CD14-positive monocyte (primary cell): Measurements from ENCODE around the gene MAB21L1. TPM values are rescaled to one million over a fixed set of nuclear protein-coding genes. Genes with fewer than 3 reads are reported as not detected.

Experiments used
- DNase-seq, 3 donors: peaks; one replicate each; pipeline ENCODE4 v3.0.0-alpha.2; 2011 to 2022
- H2AFZ ChIP-seq: 2 replicates; pipeline ENCODE4 v1.6.0; 2012; ENCODE audit warnings: mild to moderate bottlenecking, low read depth, low read length, inconsistent platforms; ENCODE audit not compliant: insufficient read depth, poor library complexity, severe bottlenecking
- H3K27ac ChIP-seq, 2 donors: 1 replicate in 1 of 2; 2 replicates in 1 of 2; pipeline ENCODE4 v1.5.1; 2012 to 2013; ENCODE audit warnings: low read length in 2 of 2, control low read depth in 1 of 2, inconsistent platforms in 1 of 2, low read depth in 1 of 2, mild to moderate bottlenecking in 1 of 2
- H3K27me3 ChIP-seq, 2 donors: one replicate each; pipeline versions ENCODE4 v1.6.0 to v1.6.1; 2011 to 2013; ENCODE audit warnings: low read length in 2 of 2; ENCODE audit not compliant: control insufficient read depth in 2 of 2, insufficient read depth in 2 of 2
- H3K36me3 ChIP-seq, 2 donors: replicated peaks in 1 of 2; 1 replicate in 1 of 2; 2 replicates in 1 of 2; pipeline versions ENCODE4 v1.5.1 to v1.6.1; 2012 to 2013; ENCODE audit warnings: low read length in 2 of 2, control low read depth in 1 of 2, inconsistent platforms in 1 of 2, mild to moderate bottlenecking in 1 of 2; ENCODE audit not compliant: insufficient read depth in 2 of 2, control insufficient read depth in 1 of 2
- H3K4me1 ChIP-seq, 2 donors: 1 replicate in 1 of 2; 2 replicates in 1 of 2; pipeline versions ENCODE4 v1.5.1 to v1.6.1; 2012 to 2013; ENCODE audit warnings: low read length in 2 of 2, control low read depth in 1 of 2, inconsistent platforms in 1 of 2, mild to moderate bottlenecking in 1 of 2, moderate library complexity in 1 of 2; ENCODE audit not compliant: insufficient read depth in 2 of 2, control insufficient read depth in 1 of 2
- H3K4me2 ChIP-seq: replicated peaks from 2 replicates; pipeline ENCODE3; 2012; ENCODE audit warnings: low read length, moderate library complexity, mild to moderate bottlenecking; ENCODE audit not compliant: poor library complexity, severe bottlenecking; ENCODE audit errors: extremely low read depth
- H3K4me3 ChIP-seq, 3 experiments: fragments of 200-600 bp in 1 of 3; sonication (generic) in 1 of 3; replicated peaks in 1 of 3; 1 replicate in 2 of 3; 2 replicates in 1 of 3; pipeline ENCODE4 v1.5.1; 2011 to 2013; ENCODE audit warnings: low read length in 3 of 3, mild to moderate bottlenecking in 3 of 3, control low read depth in 2 of 3, low read depth in 2 of 3, inconsistent platforms in 1 of 3, moderate library complexity in 1 of 3
- H3K79me2 ChIP-seq: 2 replicates; pipeline ENCODE4 v1.6.0; 2012; ENCODE audit warnings: mild to moderate bottlenecking, control low read depth, inconsistent platforms, low read length, moderate library complexity; ENCODE audit not compliant: insufficient read depth
- H3K9ac ChIP-seq: 2 replicates; pipeline ENCODE4 v1.6.0; 2017; ENCODE audit warnings: low read length, mild to moderate bottlenecking; ENCODE audit not compliant: insufficient read depth, poor library complexity, severe bottlenecking
- H3K9me3 ChIP-seq, 2 donors: replicated peaks in 1 of 2; 1 replicate in 1 of 2; 2 replicates in 1 of 2; pipeline versions ENCODE4 v1.5.1 to v1.6.1; 2012 to 2013; ENCODE audit warnings: low read length in 2 of 2, control low read depth in 1 of 2; ENCODE audit not compliant: control insufficient read depth in 1 of 2, insufficient read depth in 1 of 2
- H4K20me1 ChIP-seq: 2 replicates; pipeline ENCODE4 v1.6.0; 2012; ENCODE audit warnings: mild to moderate bottlenecking, low read length, control low read depth, moderate library complexity; ENCODE audit not compliant: insufficient read depth
- H3K27ac Mint-ChIP-seq, 7 donors: one replicate each; pipeline ENCODE4 v1.8.0; 2020; ENCODE audit warnings: mild to moderate bottlenecking in 7 of 7, mixed read lengths in 7 of 7, moderate library complexity in 6 of 7, inconsistent platforms in 2 of 7
- H3K27me3 Mint-ChIP-seq, 3 donors: one replicate each; pipeline ENCODE4 v1.8.0; 2021 to 2022; ENCODE audit warnings: low read depth in 3 of 3, mild to moderate bottlenecking in 3 of 3, mixed read lengths in 3 of 3, moderate library complexity in 3 of 3, inconsistent platforms in 1 of 3
- H3K36me3 Mint-ChIP-seq, 2 donors: one replicate each; pipeline ENCODE4 v1.8.0; 2020; ENCODE audit warnings: mixed read lengths in 2 of 2, inconsistent platforms in 1 of 2, mild to moderate bottlenecking in 1 of 2
- H3K4me1 Mint-ChIP-seq: one replicate; pipeline ENCODE4 v1.8.0; 2020; ENCODE audit warnings: mild to moderate bottlenecking, mixed read lengths
- H3K4me3 Mint-ChIP-seq, 2 donors: one replicate each; pipeline ENCODE4 v1.8.0; 2020; ENCODE audit warnings: mild to moderate bottlenecking in 2 of 2, mixed read lengths in 2 of 2, moderate library complexity in 1 of 2
- H3K9me3 Mint-ChIP-seq, 7 donors: one replicate each; pipeline ENCODE4 v1.8.0; 2020 to 2022; ENCODE audit warnings: mixed read lengths in 7 of 7, mild to moderate bottlenecking in 6 of 7, moderate library complexity in 6 of 7, inconsistent platforms in 2 of 7
- CTCF ChIP-seq: fragments of 200-600 bp; IDR thresholded peaks from one replicate; pipeline ENCODE4 v1.8.0; 2022; ENCODE audit warnings: antibody characterized with exemption, mild to moderate bottlenecking
- WGBS: methylation state at CpG from one replicate; pipeline ENCODE4 v1.1.5; 2013; ENCODE audit warnings: missing lambda C conversion rate; ENCODE audit not compliant: insufficient coverage; 5-methylcytosine and 5-hydroxymethylcytosine counted together
- intact Hi-C, 2 donors: fragments of 100-400 bp; cut with micrococcal nuclease; formaldehyde crosslinking; loops; one replicate each; pipeline versions ENCODE4 v1.15.0 to v1.15.1; 2023
- polyA plus RNA-seq, 3 donors: library from polyadenylated mRNA; depleted of rRNA in 1 of 3; unstranded in 2 of 3; stranded (reverse) in 1 of 3; fragments of 300-500 nt in 2 of 3; fragments of >200 nt in 1 of 3; fragmentation: Illumina TruSeq in 2 of 3; gene quantifications; 1 replicate in 2 of 3; 2 replicates in 1 of 3; pipeline ENCODE4 v1.2.3, GENCODE V29; 2012 to 2021

Gene MAB21L1
- polyA plus RNA-seq, 3 donors: not detected

- peaks cover 89 to 100% of the 10 kb centered on the region in 2 donors for H3K27me3 ChIP-seq
- no peak for DNase-seq
- H3K4me3 Mint-ChIP-seq: peak overlapping the region; percentile 82 to 96
- no peak for TF ChIP-seq CTCF
- peaks cover 94 to 96% (median 95%) of the 10 kb centered on the region in 3 donors for H3K27me3 Mint-ChIP-seq
- intact Hi-C loops: no loop called here
- H3K27ac ChIP-seq: no peak overlapping the region
- peak overlapping the region in 1 of 3 experiments; percentile 68 for H3K4me3 ChIP-seq
- no peak overlapping the region for H3K9ac ChIP-seq
- no peak overlapping the region for H3K27ac Mint-ChIP-seq
- H3K4me1 ChIP-seq: peaks cover 26 to 27% of the 10 kb centered on the region in 2 donors
- peak overlapping the region; percentile 52 for H2AFZ ChIP-seq
- peak overlapping the region; percentile 77 for H3K4me2 ChIP-seq
- H3K9me3 Mint-ChIP-seq: peaks cover 0 to 34% (median 24%) of the 10 kb centered on the region in 7 donors
- no peaks in the 10 kb centered on the region for H3K36me3 ChIP-seq
- H4K20me1 ChIP-seq: no peaks in the 10 kb centered on the region
- peaks cover 4 to 15% of the 10 kb centered on the region in 2 donors for H3K36me3 Mint-ChIP-seq
- peaks cover 0 to 38% of the 10 kb centered on the region in 2 donors for H3K9me3 ChIP-seq
- peaks cover 41% of the 10 kb centered on the region for H3K4me1 Mint-ChIP-seq
- 11% methylated on average over 7 of the region's 17 CpGs for WGBS
- no peaks in the 10 kb centered on the region for H3K79me2 ChIP-seq
These were observed 1.8 kb downstream of the MAB21L1 start for GRCh38 chr13:35474496-35475211.

- Histone ChIP-seq H3K27ac (no peak overlapping the region), H4K20me1 (no peaks in the 10 kb centered on the region), H2AFZ (no peak overlapping the region), H3K4me1 (peaks cover 26 to 27% of the 10 kb centered on the region in 2 donors), H3K9ac (no peak overlapping the region), H3K79me2 (no peaks in the 10 kb centered on the region), H3K36me3 (no peaks in the 10 kb centered on the region), H3K27me3 (peaks cover 85 to 100% of the 10 kb centered on the region in 2 donors), H3K4me2 (no peak overlapping the region), H3K4me3 (no peak overlapping the region), H3K9me3 (peaks cover 0 to 39% of the 10 kb centered on the region in 2 donors)
- no peak for TF ChIP-seq CTCF
- H3K4me3 Mint-ChIP-seq: peak overlapping the region in 1 of 2 donors; percentile 47
- H3K9me3 Mint-ChIP-seq: peaks cover 0 to 34% (median 23%) of the 10 kb centered on the region in 7 donors
- DNase-seq: no peak
- H3K36me3 Mint-ChIP-seq: peaks cover 4 to 15% of the 10 kb centered on the region in 2 donors
- WGBS: no CpG with 5 or more reads among the region's 2 CpGs
- intact Hi-C loops: no loop called here
- no peak overlapping the region for H3K27ac Mint-ChIP-seq
- peaks cover 41% of the 10 kb centered on the region for H3K4me1 Mint-ChIP-seq
- peaks cover 92 to 95% (median 92%) of the 10 kb centered on the region in 3 donors for H3K27me3 Mint-ChIP-seq
These were observed 2.7 kb downstream of the MAB21L1 start for GRCh38 chr13:35473802-35474201.
